GM10847 (cell line): ENCODE results near the gene GHDC.

Source experiments
- POLR2A ChIP-seq: IDR thresholded peaks from 2 replicates; pipeline ENCODE4 v1.6.1; 2011; ENCODE audit not compliant: insufficient read length; ENCODE audit errors: extremely low read depth

GHDC gene

GRCh38 chr17:42185621-42185930, 8.7 kb downstream of the GHDC start:
- no peak for TF ChIP-seq POLR2A

GRCh38 chr17:42184713-42185620, 9.3 kb downstream of the GHDC start, which contains the start of gene HCRT:
HCRT (minus strand) TSS chr17:42185452; CDS start chr17:42185365, 87 bp downstream.
- no peak for TF ChIP-seq POLR2A

GRCh38 chr17:42183741-42184711, 10.3 kb downstream of the GHDC start:
- TF ChIP-seq POLR2A: peak; percentile 71

GRCh38 chr17:42182927-42183734, 11.2 kb downstream of the GHDC start:
- no peak for TF ChIP-seq POLR2A

- TF ChIP-seq POLR2A: no peak
Observed at GRCh38 chr17:42181851-42182207, 12.5 kb downstream of the GHDC start.

GRCh38 chr17:42180922-42181850, 13.1 kb downstream of the GHDC start, which contains the start of gene KCNH4:
KCNH4 (minus strand) TSS chr17:42181142; CDS start chr17:42180945, 197 bp downstream.
- TF ChIP-seq POLR2A: no peak

- TF ChIP-seq POLR2A: no peak
Observed at GRCh38 chr17:42180411-42180921, 13.8 kb downstream of the GHDC start.

- no peak for TF ChIP-seq POLR2A
Observed at GRCh38 chr17:42179911-42180410, 14.3 kb downstream of the GHDC start.

- no peak for TF ChIP-seq POLR2A
Observed at GRCh38 chr17:42179335-42179734, 15.0 kb downstream of the GHDC start.

GRCh38 chr17:42178817-42179216, 15.5 kb downstream of the GHDC start:
- no peak for TF ChIP-seq POLR2A

GRCh38 chr17:42177684-42178083, 16.6 kb downstream of the GHDC start:
- no peak for TF ChIP-seq POLR2A

- TF ChIP-seq POLR2A: no peak
Observed at GRCh38 chr17:42174126-42174783, 20.0 kb downstream of the GHDC start.

GRCh38 chr17:42171831-42172230, 22.5 kb downstream of the GHDC start:
- no peak for TF ChIP-seq POLR2A
